LNCaP clone FGC (cell line): ENCODE results near the gene CYB5A.

Experiments
- DNase-seq: peaks from one replicate; pipeline ENCODE4 v3.0.0-alpha.2; 2011; ENCODE audit warnings: low read depth
- H3K4me3 ChIP-seq: 2 replicates; pipeline ENCODE4 v1.5.1; 2011; ENCODE audit warnings: mild to moderate bottlenecking, low read depth, low read length, control low read depth
- TF ChIP-seq, protein P1 (sequence below): IDR thresholded peaks from 2 replicates; pipeline ENCODE4 v1.5.1; 2012; ENCODE audit warnings: mild to moderate bottlenecking; ENCODE audit not compliant: control insufficient read depth, insufficient read depth; ENCODE audit errors: extremely low read depth

Gene CYB5A, protein sequence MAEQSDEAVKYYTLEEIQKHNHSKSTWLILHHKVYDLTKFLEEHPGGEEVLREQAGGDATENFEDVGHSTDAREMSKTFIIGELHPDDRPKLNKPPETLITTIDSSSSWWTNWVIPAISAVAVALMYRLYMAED

DNA sequence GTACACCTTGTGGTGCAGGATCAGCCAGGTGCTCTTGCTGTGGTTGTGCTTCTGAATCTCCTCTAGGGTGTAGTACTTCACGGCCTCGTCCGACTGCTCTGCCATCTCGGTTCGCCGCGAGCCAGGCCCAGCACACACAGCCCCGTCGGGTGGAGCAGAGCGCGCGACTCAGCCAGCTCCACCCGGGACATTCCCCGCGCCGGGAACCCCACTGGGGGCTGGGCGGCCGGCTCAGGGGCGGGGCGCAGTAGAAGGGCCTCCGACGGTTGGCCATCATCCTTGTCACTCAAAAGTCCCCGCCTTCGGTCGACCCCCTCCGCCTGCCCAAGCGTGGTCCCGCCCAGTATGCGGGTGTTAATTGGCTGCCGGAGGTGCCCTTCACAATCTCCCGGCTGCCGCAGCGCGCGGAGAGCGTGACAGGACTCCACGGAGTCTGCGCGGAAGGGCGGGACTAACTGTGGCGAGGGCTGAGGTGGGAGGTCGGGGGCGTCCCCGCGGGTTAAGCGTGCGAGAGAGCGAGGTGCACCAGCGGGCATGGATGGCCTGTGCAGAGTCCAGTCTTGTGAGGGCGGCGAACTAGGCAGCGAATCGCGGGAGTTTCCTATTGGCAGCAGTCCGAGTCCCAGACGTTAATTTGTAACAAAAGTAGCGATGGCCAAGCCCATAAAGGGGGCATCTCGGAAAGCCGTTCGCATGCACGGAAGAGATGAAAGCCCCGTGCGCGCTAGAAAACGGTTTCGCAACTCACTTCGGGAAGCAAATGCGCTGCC is at the start of gene CYB5A:
Gene CYB5A (minus strand): TSS at position 193 of the 770 bp plus-strand sequence. CDS start 88 bp downstream, at position 105.
- DNase-seq = peak; percentile 85
- TF ChIP-seq, protein P1, sequence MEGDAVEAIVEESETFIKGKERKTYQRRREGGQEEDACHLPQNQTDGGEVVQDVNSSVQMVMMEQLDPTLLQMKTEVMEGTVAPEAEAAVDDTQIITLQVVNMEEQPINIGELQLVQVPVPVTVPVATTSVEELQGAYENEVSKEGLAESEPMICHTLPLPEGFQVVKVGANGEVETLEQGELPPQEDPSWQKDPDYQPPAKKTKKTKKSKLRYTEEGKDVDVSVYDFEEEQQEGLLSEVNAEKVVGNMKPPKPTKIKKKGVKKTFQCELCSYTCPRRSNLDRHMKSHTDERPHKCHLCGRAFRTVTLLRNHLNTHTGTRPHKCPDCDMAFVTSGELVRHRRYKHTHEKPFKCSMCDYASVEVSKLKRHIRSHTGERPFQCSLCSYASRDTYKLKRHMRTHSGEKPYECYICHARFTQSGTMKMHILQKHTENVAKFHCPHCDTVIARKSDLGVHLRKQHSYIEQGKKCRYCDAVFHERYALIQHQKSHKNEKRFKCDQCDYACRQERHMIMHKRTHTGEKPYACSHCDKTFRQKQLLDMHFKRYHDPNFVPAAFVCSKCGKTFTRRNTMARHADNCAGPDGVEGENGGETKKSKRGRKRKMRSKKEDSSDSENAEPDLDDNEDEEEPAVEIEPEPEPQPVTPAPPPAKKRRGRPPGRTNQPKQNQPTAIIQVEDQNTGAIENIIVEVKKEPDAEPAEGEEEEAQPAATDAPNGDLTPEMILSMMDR = no peak
- H3K4me3 ChIP-seq = peak within 1 kb of the TSS; percentile 93

DNA sequence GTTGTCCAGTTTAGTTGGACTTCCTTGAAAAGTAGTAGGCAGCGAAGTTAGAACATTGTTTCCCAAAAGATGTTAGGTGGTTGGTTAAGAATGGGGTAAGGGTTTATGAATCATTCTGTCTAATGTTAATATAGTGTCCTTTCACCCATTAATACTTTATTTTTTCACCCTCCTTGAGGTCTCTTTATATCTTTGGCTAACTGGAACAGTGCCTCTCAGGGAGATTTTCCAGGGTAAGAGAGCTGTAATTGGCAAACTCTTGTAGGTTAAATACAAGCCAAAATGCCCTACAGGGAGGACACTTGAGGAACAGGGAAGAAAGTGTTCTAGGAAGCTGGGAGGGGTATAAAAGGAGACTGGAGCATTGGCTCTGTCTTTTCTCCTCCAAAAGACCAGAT is 46.1 kb upstream of the CYB5A start:
- H3K4me3 ChIP-seq = no peak overlapping the region
- TF ChIP-seq, protein P1 = no peak
- no peak for DNase-seq

DNA sequence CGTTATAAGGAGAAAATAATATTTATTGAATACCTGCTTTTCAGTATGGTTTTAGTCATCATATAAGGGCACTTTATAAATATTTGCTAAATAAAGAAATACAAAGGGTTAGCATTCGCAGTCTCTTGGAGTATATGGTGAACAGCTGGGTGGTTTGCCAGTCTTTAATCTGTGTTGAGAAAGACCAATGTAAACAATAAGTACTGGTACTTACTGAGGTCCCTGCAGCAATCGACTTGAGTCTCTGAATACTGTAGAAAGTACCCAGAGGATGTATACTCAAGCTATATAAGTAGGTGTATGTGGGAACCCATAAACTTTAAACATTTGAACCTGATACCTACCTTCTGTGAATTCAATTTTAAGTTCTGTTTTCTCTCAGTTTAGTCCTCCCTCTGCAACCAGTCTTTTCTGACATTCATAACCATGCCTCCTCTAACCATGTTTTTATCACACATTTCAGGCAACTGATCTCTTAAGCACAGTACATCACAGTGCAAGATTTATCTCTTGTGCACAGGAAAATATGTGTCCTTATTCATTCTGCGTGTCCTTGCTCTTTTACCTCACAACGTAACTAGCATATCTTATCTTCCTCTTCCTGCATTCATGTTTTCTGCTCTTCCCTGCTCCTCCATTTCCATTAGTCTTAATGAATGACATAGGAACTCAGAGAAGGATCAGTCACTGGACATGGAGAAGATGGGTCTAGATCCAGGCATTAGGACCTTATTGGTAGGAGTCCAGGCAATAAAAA is 45.6 kb upstream of the CYB5A start:
- H3K4me3 ChIP-seq = no peak overlapping the region
- DNase-seq = no peak
- TF ChIP-seq, protein P1 = no peak

DNA sequence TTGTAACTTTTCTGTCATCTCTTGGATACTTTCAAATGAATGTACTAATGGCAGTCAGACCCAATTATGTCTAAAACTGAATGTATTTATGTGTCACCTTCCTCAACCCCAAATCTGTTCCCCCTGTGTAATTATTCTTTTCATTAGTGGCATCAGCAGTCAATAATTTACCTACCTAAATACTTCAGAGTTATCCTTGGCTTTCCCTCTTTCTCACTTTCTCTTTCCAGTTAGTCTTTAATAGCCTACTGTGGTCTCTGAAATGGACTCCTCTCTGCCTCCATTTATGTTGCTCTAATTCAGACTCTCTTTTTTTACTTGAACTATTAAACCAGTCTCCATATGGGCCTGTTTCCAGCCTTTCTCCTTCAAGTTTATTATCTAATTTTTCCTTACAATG is 44.9 kb upstream of the CYB5A start:
- no peak for DNase-seq
- H3K4me3 ChIP-seq = no peak overlapping the region

DNA sequence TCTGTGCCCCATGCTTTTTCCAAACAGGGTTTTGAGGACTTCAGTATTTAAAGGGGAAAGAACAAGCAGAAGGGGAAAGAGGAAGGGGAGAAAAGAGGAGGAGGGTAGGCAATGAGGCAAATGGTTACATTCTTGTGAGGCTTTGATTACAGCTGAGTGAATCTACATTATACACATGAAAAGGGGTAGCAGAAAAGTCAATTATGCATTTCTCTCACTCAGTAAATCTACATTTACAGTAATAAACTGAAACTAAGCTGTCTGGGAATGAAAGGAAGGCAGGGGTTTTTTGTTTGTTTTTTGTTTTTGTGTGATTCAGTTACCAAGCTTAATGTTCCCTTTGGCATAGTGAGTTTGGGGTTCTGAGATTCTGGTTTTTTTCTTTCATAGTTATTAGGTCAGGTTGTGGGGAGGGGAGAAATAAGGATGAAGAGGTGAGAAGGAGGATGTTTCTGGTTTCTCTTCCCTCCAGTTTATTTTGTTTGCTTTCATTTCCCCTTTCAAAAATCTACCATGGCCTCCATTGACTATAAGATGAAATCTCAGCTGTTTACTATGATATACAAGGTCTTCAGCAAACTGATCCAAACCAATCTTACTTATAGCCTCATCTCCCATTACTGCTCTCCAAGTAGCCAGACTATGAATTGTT is 42.6 kb upstream of the CYB5A start:
- DNase-seq = no peak
- TF ChIP-seq, protein P1 = no peak
- H3K4me3 ChIP-seq = no peak overlapping the region

More for the DNA sequence above, 44.9 kb upstream of the CYB5A start:
- TF ChIP-seq, protein P1 = no peak

DNA sequence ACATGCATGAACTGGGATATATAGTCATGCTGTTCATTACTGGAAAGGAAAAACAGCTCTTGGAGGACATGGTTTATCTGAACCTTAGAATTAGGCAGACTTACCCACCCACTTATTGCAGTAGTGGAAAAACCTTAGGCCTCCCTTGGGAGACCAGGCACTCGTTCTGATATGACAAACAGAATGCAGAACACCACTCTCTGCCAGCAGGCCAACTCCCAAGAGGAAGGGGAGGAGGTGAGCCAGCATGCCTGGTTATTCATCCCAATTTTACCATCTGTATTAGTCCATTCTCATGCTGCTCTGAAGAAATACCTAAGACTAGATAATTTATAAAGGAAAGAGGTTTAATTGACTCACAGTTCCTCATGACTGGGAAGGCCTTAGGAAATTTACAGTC is 41.3 kb upstream of the CYB5A start:
- TF ChIP-seq, protein P1 = no peak
- no peak overlapping the region for H3K4me3 ChIP-seq
- DNase-seq = no peak
